Panc1 (cell line): ENCODE results near the gene DDOST. TPM values are rescaled to one million over a fixed set of nuclear protein-coding genes. Genes with fewer than 3 reads are reported as not detected.

Source experiments
- ATAC-seq: fragments of 200-7000 bp; cut with Tn5 transposase; 2 replicates; pipeline ENCODE4 v1.9.1; 2020; ENCODE audit warnings: mild to moderate bottlenecking, moderate library complexity
- BruUV-seq: library from RNA; stranded (reverse); fragments of 400-500 nt; replicated peaks from 2 replicates; lab custom pipeline; 2021; lab: Mats Ljungman, UMichigan
- CTCF ChIA-PET: fragments of 300-600 bp; sonication (Branson Sonifier 250); formaldehyde crosslinking; loops from one replicate; lab custom pipeline; 2022; ENCODE audit warnings: antibody characterized with exemption; lab: Charles Lee
- POLR2A ChIA-PET: fragments of 300-600 bp; sonication (Branson Sonifier 250); formaldehyde crosslinking; loops from one replicate; lab custom pipeline; 2022; ENCODE audit warnings: antibody characterized with exemption; lab: Charles Lee
- DNase-seq: peaks from one replicate; pipeline ENCODE4 v3.0.0-alpha.2; 2010; ENCODE audit warnings: low read depth, low spot score
- H3K27ac ChIP-seq: 2 replicates; pipeline ENCODE4 v1.5.1; 2011; ENCODE audit warnings: mild to moderate bottlenecking, low read length, inconsistent platforms
- H3K27me3 ChIP-seq: fragments of 200-500 bp; sonication (Bioruptor generic); 2 replicates; pipeline ENCODE4 v1.6.0; 2014; ENCODE audit warnings: low read length, inconsistent platforms; ENCODE audit not compliant: control insufficient read depth, insufficient read depth
- H3K36me3 ChIP-seq: fragments of 200-500 bp; sonication (Bioruptor generic); 2 replicates; pipeline ENCODE4 v1.5.1; 2014; ENCODE audit warnings: inconsistent platforms, mild to moderate bottlenecking, low read length, moderate library complexity; ENCODE audit not compliant: control insufficient read depth, insufficient read depth
- H3K4me1 ChIP-seq: 2 replicates; pipeline ENCODE4 v1.5.1; 2011; ENCODE audit warnings: inconsistent platforms, mild to moderate bottlenecking, low read length, moderate library complexity; ENCODE audit not compliant: control insufficient read depth, insufficient read depth
- H3K4me3 ChIP-seq, 2 experiments: 2 replicates each; pipeline ENCODE4 v1.5.1; 2011 to 2012; ENCODE audit warnings: low read depth in 2 of 2, low read length in 2 of 2, mild to moderate bottlenecking in 2 of 2, inconsistent platforms in 1 of 2, moderate library complexity in 1 of 2
- H3K9me3 ChIP-seq: fragments of 200-500 bp; sonication (Bioruptor generic); 2 replicates; pipeline ENCODE4 v1.5.1; 2014; ENCODE audit warnings: low read depth, mild to moderate bottlenecking, inconsistent platforms, low read length, moderate library complexity; ENCODE audit not compliant: control insufficient read depth, insufficient read depth
- POLR2AphosphoS5 ChIP-seq: IDR thresholded peaks from 2 replicates; pipeline ENCODE4 v1.6.1; 2012; ENCODE audit warnings: mild to moderate bottlenecking, low read depth, low read length, moderate library complexity
- SIN3A ChIP-seq: IDR thresholded peaks from 2 replicates; pipeline ENCODE4 v1.6.1; 2012; ENCODE audit warnings: low read depth, mild to moderate bottlenecking, low read length, moderate library complexity, borderline replicate concordance; ENCODE audit not compliant: insufficient read depth
- TCF7L2 ChIP-seq: IDR thresholded peaks from 2 replicates; pipeline ENCODE4 v1.6.1; 2011; ENCODE audit warnings: mild to moderate bottlenecking, low read depth, low read length, inconsistent platforms
- in situ Hi-C: cut with HindIII; loops from 2 replicates; pipeline ENCODE4 v1.10.0; 2016; ENCODE audit warnings: low sequenced_read_pairs, low pct_unique_long_range_greater_than_20kb
- intact Hi-C: fragments of 100-400 bp; cut with micrococcal nuclease; formaldehyde crosslinking; loops from one replicate; pipeline ENCODE4 v1.10.0; 2022; ENCODE audit not compliant: unreplicated experiment
- total RNA-seq: library from RNA; stranded (reverse); gene quantifications from one replicate; pipeline ENCODE4 v1.2.1, GENCODE V29; 2021; ENCODE audit not compliant: unreplicated experiment
- TF ChIP-seq, protein P1 (sequence below): fragments of 450-650 bp; IDR thresholded peaks from 2 replicates; pipeline ENCODE4 v1.5.1; 2017; ENCODE audit warnings: mild to moderate bottlenecking
- TF ChIP-seq, protein P2 (sequence below), 2 experiments: IDR thresholded peaks; 2 replicates each; pipeline ENCODE4 v1.6.1; 2011 to 2012; ENCODE audit warnings: low read depth in 2 of 2, control low read depth in 1 of 2, low read length in 1 of 2, mild to moderate bottlenecking in 1 of 2, moderate library complexity in 1 of 2; ENCODE audit not compliant: insufficient read depth in 1 of 2

DDOST gene
- total RNA-seq, 1 experiment from 2014 or later: 337 TPM

DNA sequence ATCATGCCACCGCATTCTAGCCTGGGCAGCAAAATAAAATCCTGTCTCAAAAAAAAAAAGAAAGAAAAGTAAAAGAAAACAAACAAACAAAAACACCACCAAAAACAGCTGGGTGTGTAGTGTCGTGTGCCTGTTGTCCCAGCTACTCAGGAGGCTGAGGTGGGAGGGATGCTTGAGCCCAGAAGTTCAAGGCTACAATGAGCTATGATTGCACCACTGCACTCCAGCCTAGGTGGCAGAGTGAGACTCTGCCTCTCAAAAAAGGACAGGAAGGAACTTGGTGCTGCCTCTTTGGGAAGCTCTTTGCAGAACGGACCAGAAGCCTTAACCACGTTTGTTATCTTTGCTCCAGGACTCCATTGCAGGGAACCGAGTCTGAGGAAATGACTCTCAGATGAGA, 45.7 kb upstream of the DDOST start:
- intact Hi-C loops: no loop called here
- Histone ChIP-seq H3K27ac (no peak overlapping the region), H3K27me3 (no peaks in the 10 kb centered on the region), H3K4me3 (no peak overlapping the region), H3K36me3 (no peaks in the 10 kb centered on the region), H3K4me1 (peaks cover 8% of the 10 kb centered on the region), H3K9me3 (no peaks in the 10 kb centered on the region)
- CTCF ChIA-PET: interaction anchor here (0.6 to 0.7 kb wide), 2 partner anchors 14 to 19 kb away, joined by 6 to 15 read pairs; no protein-coding TSS in a partner anchor
- no peak for ATAC-seq
- POLR2A ChIA-PET: interaction anchor here (0.7 kb wide), 1 partner anchor 10 kb away, joined by 3 read pairs; no protein-coding TSS in a partner anchor
- in situ Hi-C loops: no loop called here
- no peak for DNase-seq
- no TSS peak for BruUV-seq
- no peak for TF ChIP-seq TCF7L2
- TF ChIP-seq, protein P1, sequence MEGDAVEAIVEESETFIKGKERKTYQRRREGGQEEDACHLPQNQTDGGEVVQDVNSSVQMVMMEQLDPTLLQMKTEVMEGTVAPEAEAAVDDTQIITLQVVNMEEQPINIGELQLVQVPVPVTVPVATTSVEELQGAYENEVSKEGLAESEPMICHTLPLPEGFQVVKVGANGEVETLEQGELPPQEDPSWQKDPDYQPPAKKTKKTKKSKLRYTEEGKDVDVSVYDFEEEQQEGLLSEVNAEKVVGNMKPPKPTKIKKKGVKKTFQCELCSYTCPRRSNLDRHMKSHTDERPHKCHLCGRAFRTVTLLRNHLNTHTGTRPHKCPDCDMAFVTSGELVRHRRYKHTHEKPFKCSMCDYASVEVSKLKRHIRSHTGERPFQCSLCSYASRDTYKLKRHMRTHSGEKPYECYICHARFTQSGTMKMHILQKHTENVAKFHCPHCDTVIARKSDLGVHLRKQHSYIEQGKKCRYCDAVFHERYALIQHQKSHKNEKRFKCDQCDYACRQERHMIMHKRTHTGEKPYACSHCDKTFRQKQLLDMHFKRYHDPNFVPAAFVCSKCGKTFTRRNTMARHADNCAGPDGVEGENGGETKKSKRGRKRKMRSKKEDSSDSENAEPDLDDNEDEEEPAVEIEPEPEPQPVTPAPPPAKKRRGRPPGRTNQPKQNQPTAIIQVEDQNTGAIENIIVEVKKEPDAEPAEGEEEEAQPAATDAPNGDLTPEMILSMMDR: no peak
- TF ChIP-seq, protein P2, sequence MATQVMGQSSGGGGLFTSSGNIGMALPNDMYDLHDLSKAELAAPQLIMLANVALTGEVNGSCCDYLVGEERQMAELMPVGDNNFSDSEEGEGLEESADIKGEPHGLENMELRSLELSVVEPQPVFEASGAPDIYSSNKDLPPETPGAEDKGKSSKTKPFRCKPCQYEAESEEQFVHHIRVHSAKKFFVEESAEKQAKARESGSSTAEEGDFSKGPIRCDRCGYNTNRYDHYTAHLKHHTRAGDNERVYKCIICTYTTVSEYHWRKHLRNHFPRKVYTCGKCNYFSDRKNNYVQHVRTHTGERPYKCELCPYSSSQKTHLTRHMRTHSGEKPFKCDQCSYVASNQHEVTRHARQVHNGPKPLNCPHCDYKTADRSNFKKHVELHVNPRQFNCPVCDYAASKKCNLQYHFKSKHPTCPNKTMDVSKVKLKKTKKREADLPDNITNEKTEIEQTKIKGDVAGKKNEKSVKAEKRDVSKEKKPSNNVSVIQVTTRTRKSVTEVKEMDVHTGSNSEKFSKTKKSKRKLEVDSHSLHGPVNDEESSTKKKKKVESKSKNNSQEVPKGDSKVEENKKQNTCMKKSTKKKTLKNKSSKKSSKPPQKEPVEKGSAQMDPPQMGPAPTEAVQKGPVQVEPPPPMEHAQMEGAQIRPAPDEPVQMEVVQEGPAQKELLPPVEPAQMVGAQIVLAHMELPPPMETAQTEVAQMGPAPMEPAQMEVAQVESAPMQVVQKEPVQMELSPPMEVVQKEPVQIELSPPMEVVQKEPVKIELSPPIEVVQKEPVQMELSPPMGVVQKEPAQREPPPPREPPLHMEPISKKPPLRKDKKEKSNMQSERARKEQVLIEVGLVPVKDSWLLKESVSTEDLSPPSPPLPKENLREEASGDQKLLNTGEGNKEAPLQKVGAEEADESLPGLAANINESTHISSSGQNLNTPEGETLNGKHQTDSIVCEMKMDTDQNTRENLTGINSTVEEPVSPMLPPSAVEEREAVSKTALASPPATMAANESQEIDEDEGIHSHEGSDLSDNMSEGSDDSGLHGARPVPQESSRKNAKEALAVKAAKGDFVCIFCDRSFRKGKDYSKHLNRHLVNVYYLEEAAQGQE (IDR thresholded peaks at IDR 0.05; ENCODE audit: insufficient read depth in 1 of 2, low read depth in 2 of 2, low read length in 1 of 2): no peak
- no peak for TF ChIP-seq SIN3A
- TF ChIP-seq POLR2AphosphoS5: no peak

DNA sequence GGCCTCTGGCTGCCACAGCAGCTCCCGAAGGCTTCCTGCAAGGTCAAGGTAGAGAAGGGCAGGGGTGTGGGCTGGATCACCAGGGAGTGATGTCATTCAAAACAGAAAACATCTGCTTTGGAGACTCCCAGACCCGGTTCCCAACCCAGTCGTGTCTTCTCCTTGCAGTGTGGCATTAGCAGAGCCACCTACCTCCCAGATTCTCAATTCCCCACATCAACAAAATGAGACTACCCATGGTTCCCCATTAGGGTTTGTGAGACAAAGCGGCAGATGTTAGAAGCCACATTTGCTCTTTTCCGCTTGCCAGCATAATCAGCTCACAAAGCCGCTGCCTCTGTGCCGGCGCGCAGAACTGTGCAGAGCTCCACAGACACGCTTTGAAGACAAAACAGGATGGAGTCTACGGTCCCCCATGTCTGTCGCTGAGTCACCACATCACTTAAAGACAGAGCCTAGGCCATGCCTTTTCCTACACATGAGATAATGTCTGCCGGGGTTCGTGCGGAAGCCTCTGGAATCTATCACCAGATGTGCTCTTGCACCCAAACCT, 44.1 kb upstream of the DDOST start:
- BruUV-seq: no TSS peak
- no peak for ATAC-seq
- ChIA-PET POLR2A (no interaction called here), CTCF (interaction anchor here (0.7 kb wide), 1 partner anchor 9 kb away, joined by 3 read pairs; no protein-coding TSS in a partner anchor)
- no peak for DNase-seq
- intact Hi-C loops: no loop called here
- TF ChIP-seq SIN3A (no peak), TCF7L2 (no peak), POLR2AphosphoS5 (no peak)
- TF ChIP-seq, protein P1: no peak
- TF ChIP-seq, protein P2 (IDR thresholded peaks at IDR 0.05; ENCODE audit: insufficient read depth in 1 of 2, low read depth in 2 of 2, low read length in 1 of 2): no peak
- Histone ChIP-seq H3K9me3 (no peaks in the 10 kb centered on the region), H3K36me3 (no peaks in the 10 kb centered on the region), H3K27ac (no peak overlapping the region), H3K4me1 (peaks cover under 1% of the 10 kb centered on the region), H3K4me3 (no peak overlapping the region), H3K27me3 (no peaks in the 10 kb centered on the region)
- in situ Hi-C loops: no loop called here
